ENCODE data around the gene GTF3C4. TPM values are rescaled to one million over a fixed set of nuclear protein-coding genes. Genes with fewer than 3 reads are reported as not detected.

The GTF3C4 gene
- total and polyA plus RNA-seq, 2 of the 13 experiments (the other 11 are each of a cell fraction or from before 2014, with no cell fraction given): 2.6 to 12.9 TPM

GRCh38 chr9:132711846-132712245 is 41.6 kb downstream of the GTF3C4 start:
- H3K9me3 ChIP-seq (ENCODE audit: low read length): no peaks in the 10 kb centered on the region
- CTCF ChIA-PET (ENCODE audit: low intra/inter-chr PET ratio, low total read pairs): no interaction called here
- H3K4me2 ChIP-seq (ENCODE audit: low read depth, low read length): no peak overlapping the region
- H3K79me2 ChIP-seq (ENCODE audit: insufficient read depth, low read length): no peaks in the 10 kb centered on the region
- no TSS peak for BruUV-seq (replicated peaks)
- FAIRE-seq (no peak), ATAC-seq (no peak), DNase-seq (ENCODE audit: low spot score) (no peak)
- TF ChIP-seq ZNF10 (CRISPR knock-in tag; IDR thresholded peaks at IDR 0.05; ENCODE audit: borderline replicate concordance, low read depth) (no peak), HNRNPL (IDR thresholded peaks at IDR 0.05; ENCODE audit: low read depth, low read length) (no peak), ZNF20 (CRISPR knock-in tag; IDR thresholded peaks at IDR 0.05) (no peak), ZNF441 (CRISPR knock-in tag; IDR thresholded peaks at IDR 0.05; ENCODE audit: borderline replicate concordance) (no peak), ZFP36 (IDR thresholded peaks at IDR 0.05; ENCODE audit: borderline replicate concordance, low read depth, low read length, partially characterized antibody) (no peak), ZNF761 (CRISPR knock-in tag; conservative IDR thresholded peaks at IDR 0.05) (no peak), ZNF343 (CRISPR knock-in tag; IDR thresholded peaks at IDR 0.05) (no peak)
- TF ChIP-seq, protein P1, sequence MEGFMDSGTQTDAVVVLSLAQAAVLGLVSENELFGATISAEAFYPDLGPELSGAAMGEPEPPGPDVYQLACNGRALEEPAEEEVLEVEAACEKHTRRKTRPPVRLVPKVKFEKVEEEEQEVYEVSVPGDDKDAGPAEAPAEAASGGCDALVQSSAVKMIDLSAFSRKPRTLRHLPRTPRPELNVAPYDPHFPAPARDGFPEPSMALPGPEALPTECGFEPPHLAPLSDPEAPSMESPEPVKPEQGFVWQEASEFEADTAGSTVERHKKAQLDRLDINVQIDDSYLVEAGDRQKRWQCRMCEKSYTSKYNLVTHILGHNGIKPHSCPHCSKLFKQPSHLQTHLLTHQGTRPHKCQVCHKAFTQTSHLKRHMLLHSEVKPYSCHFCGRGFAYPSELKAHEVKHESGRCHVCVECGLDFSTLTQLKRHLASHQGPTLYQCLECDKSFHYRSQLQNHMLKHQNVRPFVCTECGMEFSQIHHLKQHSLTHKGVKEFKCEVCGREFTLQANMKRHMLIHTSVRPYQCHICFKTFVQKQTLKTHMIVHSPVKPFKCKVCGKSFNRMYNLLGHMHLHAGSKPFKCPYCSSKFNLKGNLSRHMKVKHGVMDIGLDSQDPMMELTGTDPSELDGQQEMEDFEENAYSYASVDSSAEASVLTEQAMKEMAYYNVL (CRISPR knock-in tag; IDR thresholded peaks at IDR 0.05; ENCODE audit: borderline replicate concordance): no peak
- intact Hi-C loops (cut with micrococcal nuclease; ENCODE audit: unreplicated experiment): no loop called here
- H2AFZ ChIP-seq (ENCODE audit: low read length): no peak overlapping the region
- no peak overlapping the region for H3K4me3 ChIP-seq (replicated peaks in 1 of 3; ENCODE audit: insufficient read depth in 1 of 3, low read depth in 2 of 3, low read length in 3 of 3)
- H3K27me3 ChIP-seq (ENCODE audit: control insufficient read depth in 1 of 2, insufficient read depth in 2 of 2, low read length in 2 of 2): peaks cover 3 to 9% of the 10 kb centered on the region in 2 experiments; a peak in 4 of 5 replicates
- H4K20me1 ChIP-seq (ENCODE audit: insufficient read depth, low read length): no peaks in the 10 kb centered on the region
- no peak overlapping the region for H3K27ac ChIP-seq (ENCODE audit: extremely low read length, insufficient read depth, low read length)
- in situ Hi-C loops (cut with HindIII; ENCODE audit: extremely low pct_ligation_motif_present, low pct_unique_long_range_greater_than_20kb): no loop called here
- no peaks in the 10 kb centered on the region for H3K4me1 ChIP-seq (ENCODE audit: insufficient read depth, low read length)
- 34% methylated on average over 3 of the region's 3 CpGs for WGBS (ENCODE audit: low lambda C conversion rate)
- H3K36me3 ChIP-seq (replicated peaks in 1 of 2; ENCODE audit: control insufficient read depth in 1 of 2, insufficient read depth in 2 of 2, low read length in 2 of 2): no peaks in the 10 kb centered on the region
- POLR2A ChIA-PET: no interaction called here
- H3K9ac ChIP-seq (ENCODE audit: insufficient read depth, low read depth, low read length): no peak overlapping the region
